HK-2 (cell line): ENCODE results near the gene KLHL17.

Experiments used
- DNase-seq: peaks from one replicate; pipeline ENCODE4 v3.0.0-alpha.2; 2018; ENCODE audit not compliant: unreplicated experiment

The KLHL17 gene

GRCh38 chr1:923131-923990 lies 37.0 kb upstream of the KLHL17 start, which contains the start of gene SAMD11:
TSS of gene SAMD11 (plus strand) at chr1:923923. CDS start at chr1:924432, 509 bp downstream.
- peak; percentile 79 for DNase-seq

- DNase-seq, result no peak
These were observed 36.3 kb upstream of the KLHL17 start for GRCh38 chr1:923991-924655.

GRCh38 chr1:924656-925560 lies 35.5 kb upstream of the KLHL17 start:
- peak; percentile 79 for DNase-seq

- no peak for DNase-seq
These were observed 34.6 kb upstream of the KLHL17 start for GRCh38 chr1:925561-926421.

- DNase-seq, result no peak
These were observed 33.1 kb upstream of the KLHL17 start for GRCh38 chr1:927234-927633.

GRCh38 chr1:927748-928147 lies 32.6 kb upstream of the KLHL17 start:
- DNase-seq, result no peak

GRCh38 chr1:928825-929661 lies 31.3 kb upstream of the KLHL17 start:
- DNase-seq, result no peak

GRCh38 chr1:929712-930632 lies 30.4 kb upstream of the KLHL17 start:
- no peak for DNase-seq

GRCh38 chr1:930633-931138 lies 29.7 kb upstream of the KLHL17 start:
- DNase-seq, result no peak

- no peak for DNase-seq
These were observed 28.8 kb upstream of the KLHL17 start for GRCh38 chr1:931380-932172.

- no peak for DNase-seq
These were observed 28.2 kb upstream of the KLHL17 start for GRCh38 chr1:932173-932510.

- DNase-seq, result no peak
These were observed 27.4 kb upstream of the KLHL17 start for GRCh38 chr1:932776-933602.

GRCh38 chr1:933603-933940 lies 26.8 kb upstream of the KLHL17 start:
- no peak for DNase-seq

GRCh38 chr1:934991-935750 lies 25.2 kb upstream of the KLHL17 start:
- no peak for DNase-seq

- no peak for DNase-seq
These were observed 24.6 kb upstream of the KLHL17 start for GRCh38 chr1:935751-936231.
